MCF 10A (cell line): Measurements from ENCODE around the gene ANO6. TPM values are rescaled to one million over a fixed set of nuclear protein-coding genes. Genes with fewer than 3 reads are reported as not detected.

Experiments used
- BruUV-seq: library from RNA; stranded (reverse); fragments of 400-500 nt; replicated peaks from 2 replicates; lab custom pipeline; 2021; lab: Mats Ljungman, UMichigan
- CTCF ChIA-PET: fragments of 300-600 bp; sonication (Branson Sonifier 250); formaldehyde crosslinking; extraction: SDS; loops from one replicate; lab custom pipeline; 2021; ENCODE audit warnings: antibody characterized with exemption, inconsistent platforms; lab: Yijun Ruan, JAX
- POLR2A ChIA-PET: fragments of 300-600, 350-650 bp; sonication (Branson Sonifier 250); formaldehyde crosslinking; extraction: SDS; loops from one replicate; lab custom pipeline; 2020; ENCODE audit warnings: antibody characterized with exemption, inconsistent platforms; lab: Yijun Ruan, JAX
- DNase-seq: peaks from one replicate; pipeline ENCODE4 v3.0.0-alpha.2; 2018; ENCODE audit not compliant: unreplicated experiment
- H3K27ac Mint-ChIP-seq: one replicate; pipeline ENCODE4 v1.8.0; 2022; ENCODE audit warnings: mild to moderate bottlenecking, low read depth, mixed read lengths; ENCODE audit not compliant: unreplicated experiment
- H3K27me3 Mint-ChIP-seq: one replicate; pipeline ENCODE4 v1.8.0; 2022; ENCODE audit warnings: mixed read lengths; ENCODE audit not compliant: insufficient read depth, unreplicated experiment
- H3K36me3 Mint-ChIP-seq: one replicate; pipeline ENCODE4 v1.8.0; 2022; ENCODE audit warnings: mild to moderate bottlenecking, moderate library complexity, mixed read lengths; ENCODE audit not compliant: insufficient read depth, unreplicated experiment
- H3K4me1 Mint-ChIP-seq: one replicate; pipeline ENCODE4 v1.8.0; 2022; ENCODE audit warnings: mixed read lengths; ENCODE audit not compliant: insufficient read depth, unreplicated experiment
- H3K4me3 Mint-ChIP-seq: one replicate; pipeline ENCODE4 v1.8.0; 2022; ENCODE audit warnings: mild to moderate bottlenecking, moderate library complexity, mixed read lengths; ENCODE audit not compliant: unreplicated experiment
- H3K9me3 Mint-ChIP-seq: one replicate; pipeline ENCODE4 v1.8.0; 2022; ENCODE audit warnings: mixed read lengths; ENCODE audit not compliant: unreplicated experiment
- intact Hi-C: fragments of 100-400 bp; cut with micrococcal nuclease; formaldehyde crosslinking; loops from 2 replicates; pipeline ENCODE4 v1.14.1; 2022
- total RNA-seq: library from RNA; stranded (reverse); gene quantifications from 2 replicates; pipeline ENCODE4 v1.2.3, GENCODE V29; 2022
- TF ChIP-seq, protein P1 (sequence below): fragments of 200-600 bp; IDR thresholded peaks from one replicate; pipeline ENCODE4 v1.8.0; 2022; ENCODE audit warnings: antibody characterized with exemption, mild to moderate bottlenecking; ENCODE audit not compliant: unreplicated experiment

Gene ANO6
- total RNA-seq, 1 experiment from 2014 or later, result 25.4 TPM

DNA sequence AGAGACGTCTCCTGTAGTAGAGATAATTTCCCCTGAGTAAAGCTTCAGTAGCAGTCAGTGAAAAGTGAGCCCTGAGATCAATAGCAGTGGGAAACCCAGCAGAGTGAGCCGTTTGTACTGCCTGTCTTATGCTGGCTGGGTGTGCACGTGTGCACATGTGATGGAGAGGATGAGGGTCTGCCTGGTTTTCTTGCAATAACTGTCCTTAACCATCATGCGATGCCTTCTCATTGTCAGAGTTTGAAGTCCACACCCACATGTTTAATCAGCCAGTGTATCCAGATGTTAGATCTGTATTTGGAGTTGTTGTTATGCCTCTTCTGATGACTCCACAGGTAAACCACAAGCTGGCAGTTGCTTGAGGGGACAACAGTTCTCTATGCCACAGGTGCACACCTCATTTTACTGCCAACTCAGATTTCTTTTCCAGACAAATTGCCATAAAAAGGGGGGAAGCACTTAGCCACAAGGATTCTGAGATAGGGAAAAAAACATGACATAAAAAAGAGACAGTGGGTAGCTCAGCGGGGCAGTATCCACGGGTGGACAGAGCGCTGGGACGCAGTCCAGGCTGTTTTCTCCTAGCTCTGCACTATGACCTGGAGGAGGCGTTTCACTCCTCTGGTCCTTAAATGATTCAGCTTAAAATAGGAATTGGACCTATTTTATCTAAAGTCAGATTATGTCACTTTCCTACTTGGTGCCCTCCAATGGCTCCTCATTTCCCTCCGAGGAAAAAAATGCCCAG lies 192.3 kb downstream of the ANO6 start:
- H3K9me3 Mint-ChIP-seq, result no peaks in the 10 kb centered on the region
- ChIA-PET POLR2A (interaction anchor here (0.6 to 0.7 kb wide), 2 partner anchors 16 to 1336 kb away, joined by 3 read pairs; no protein-coding TSS in a partner anchor), CTCF (interaction anchor here (0.6 to 1.0 kb wide), 2 partner anchors 9 to 338 kb away, joined by 3 to 5 read pairs; no protein-coding TSS in a partner anchor)
- no TSS peak for BruUV-seq
- H3K4me3 Mint-ChIP-seq, result no peak overlapping the region
- intact Hi-C loops, result no loop called here
- H3K27ac Mint-ChIP-seq, result no peak overlapping the region
- no peak for DNase-seq
- TF ChIP-seq, protein P1, sequence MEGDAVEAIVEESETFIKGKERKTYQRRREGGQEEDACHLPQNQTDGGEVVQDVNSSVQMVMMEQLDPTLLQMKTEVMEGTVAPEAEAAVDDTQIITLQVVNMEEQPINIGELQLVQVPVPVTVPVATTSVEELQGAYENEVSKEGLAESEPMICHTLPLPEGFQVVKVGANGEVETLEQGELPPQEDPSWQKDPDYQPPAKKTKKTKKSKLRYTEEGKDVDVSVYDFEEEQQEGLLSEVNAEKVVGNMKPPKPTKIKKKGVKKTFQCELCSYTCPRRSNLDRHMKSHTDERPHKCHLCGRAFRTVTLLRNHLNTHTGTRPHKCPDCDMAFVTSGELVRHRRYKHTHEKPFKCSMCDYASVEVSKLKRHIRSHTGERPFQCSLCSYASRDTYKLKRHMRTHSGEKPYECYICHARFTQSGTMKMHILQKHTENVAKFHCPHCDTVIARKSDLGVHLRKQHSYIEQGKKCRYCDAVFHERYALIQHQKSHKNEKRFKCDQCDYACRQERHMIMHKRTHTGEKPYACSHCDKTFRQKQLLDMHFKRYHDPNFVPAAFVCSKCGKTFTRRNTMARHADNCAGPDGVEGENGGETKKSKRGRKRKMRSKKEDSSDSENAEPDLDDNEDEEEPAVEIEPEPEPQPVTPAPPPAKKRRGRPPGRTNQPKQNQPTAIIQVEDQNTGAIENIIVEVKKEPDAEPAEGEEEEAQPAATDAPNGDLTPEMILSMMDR, result no peak
- H3K4me1 Mint-ChIP-seq, result no peaks in the 10 kb centered on the region
- H3K27me3 Mint-ChIP-seq, result no peaks in the 10 kb centered on the region
- H3K36me3 Mint-ChIP-seq, result peaks cover 28% of the 10 kb centered on the region

DNA sequence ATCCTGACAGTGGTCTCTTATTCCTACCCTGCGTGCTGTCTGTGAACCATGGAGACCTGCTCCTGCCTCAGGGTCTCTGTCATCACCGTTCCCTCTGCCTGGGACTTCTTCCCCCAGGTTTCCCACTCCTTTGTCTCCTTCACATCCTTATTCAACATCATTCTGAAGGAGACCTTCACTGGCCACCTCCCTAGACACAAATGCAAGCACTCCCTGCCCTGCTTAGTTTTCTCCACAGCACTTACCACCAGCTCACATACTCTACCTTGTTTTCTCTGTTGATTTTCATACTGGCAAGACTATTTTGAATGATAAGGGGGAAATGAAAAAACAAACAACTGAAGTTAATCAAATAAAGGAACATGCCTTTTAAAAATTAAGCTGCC lies 192.8 kb downstream of the ANO6 start:
- intact Hi-C loops, result no loop called here
- Mint-ChIP-seq H3K27ac (no peak overlapping the region), H3K27me3 (no peaks in the 10 kb centered on the region), H3K9me3 (no peaks in the 10 kb centered on the region), H3K36me3 (peaks cover 23% of the 10 kb centered on the region), H3K4me3 (no peak overlapping the region), H3K4me1 (no peaks in the 10 kb centered on the region)
- BruUV-seq, result no TSS peak
- ChIA-PET CTCF (interaction anchor here (1.0 kb wide), 2 partner anchors 27 to 337 kb away, joined by 3 to 5 read pairs; no protein-coding TSS in a partner anchor), POLR2A (interaction anchor here (0.6 to 0.7 kb wide), 2 partner anchors 16 to 246 kb away, joined by 3 read pairs; no protein-coding TSS in a partner anchor)
- DNase-seq, result no peak
- TF ChIP-seq, protein P1, result no peak

DNA sequence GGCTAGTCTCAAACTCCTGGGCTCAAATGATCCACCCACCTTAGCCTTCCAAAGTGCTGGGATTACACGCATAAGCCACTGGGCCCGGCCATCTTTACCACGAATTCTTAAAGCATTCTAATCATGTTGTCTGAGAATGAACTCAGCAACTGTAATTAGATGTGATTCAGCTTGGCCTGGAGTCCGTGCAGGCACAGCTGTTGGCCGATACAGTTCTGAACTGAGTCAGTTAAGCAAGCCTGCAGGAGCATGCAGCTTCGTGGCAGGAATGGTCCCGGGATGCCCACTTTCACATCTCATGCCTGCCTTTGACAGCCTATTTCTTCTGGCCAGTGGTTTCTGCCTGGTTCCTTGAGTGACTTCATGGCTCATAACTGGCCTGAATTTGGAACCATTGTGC lies 194.1 kb downstream of the ANO6 start:
- intact Hi-C loops, result no loop called here
- Mint-ChIP-seq H3K4me1 (peaks cover under 1% of the 10 kb centered on the region), H3K27ac (no peak overlapping the region), H3K36me3 (peaks cover 13% of the 10 kb centered on the region), H3K4me3 (no peak overlapping the region), H3K27me3 (no peaks in the 10 kb centered on the region), H3K9me3 (no peaks in the 10 kb centered on the region)
- TF ChIP-seq, protein P1, result no peak
- no peak for DNase-seq
- no TSS peak for BruUV-seq
- ChIA-PET CTCF (interaction anchor here (1.0 kb wide), 2 partner anchors 8 to 21 kb away, joined by 3 to 4 read pairs; no protein-coding TSS in a partner anchor), POLR2A (interaction anchor here (0.8 kb wide), 1 partner anchor 317 kb away, joined by 3 read pairs; no protein-coding TSS in a partner anchor)

DNA sequence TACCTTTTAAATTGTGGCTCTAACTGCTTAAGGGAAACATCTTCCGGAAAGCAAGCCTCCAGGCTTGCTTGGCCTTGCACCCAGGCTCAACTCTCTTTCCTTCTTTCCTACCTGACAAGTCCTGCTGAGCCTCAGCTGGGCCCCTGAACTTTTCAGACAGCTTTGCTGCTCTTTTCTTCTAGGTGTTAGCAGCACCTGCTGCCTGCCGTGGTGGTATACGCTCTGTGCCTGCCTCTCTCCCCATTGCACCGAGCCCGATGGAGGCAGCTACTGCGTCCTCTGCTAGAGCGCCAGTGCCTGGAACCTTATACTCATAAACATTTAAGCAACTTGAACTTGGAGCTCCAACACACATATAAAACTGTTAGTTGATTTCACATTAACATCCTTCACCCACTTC lies 195.7 kb downstream of the ANO6 start:
- Mint-ChIP-seq H3K9me3 (no peaks in the 10 kb centered on the region), H3K27ac (no peak overlapping the region), H3K4me1 (peaks cover 9% of the 10 kb centered on the region), H3K36me3 (peaks cover 6% of the 10 kb centered on the region), H3K27me3 (no peaks in the 10 kb centered on the region), H3K4me3 (no peak overlapping the region)
- TF ChIP-seq, protein P1, result no peak
- no TSS peak for BruUV-seq
- intact Hi-C loops, result no loop called here
- POLR2A ChIA-PET, result no interaction called here
- DNase-seq, result no peak
- CTCF ChIA-PET, result interaction anchor here (0.8 to 1.9 kb wide), 2 partner anchors 23 to 241 kb away, joined by 3 to 5 read pairs; no protein-coding TSS in a partner anchor
